Hepatocyte (in vitro differentiated cells): ENCODE measurements around the gene BRIP1.

Source experiments
- CTCF ChIP-seq: fragments of 200-600 bp; sonication (generic); IDR thresholded peaks from 2 replicates; pipeline ENCODE4 v1.5.1; 2016; ENCODE audit warnings: antibody characterized with exemption, mild to moderate bottlenecking; ENCODE audit not compliant: poor library complexity
- EZH2 ChIP-seq: fragments of 200-600 bp; sonication (generic); IDR thresholded peaks from 2 replicates; pipeline ENCODE4 v1.6.1; 2016; ENCODE audit warnings: antibody characterized with exemption, mild to moderate bottlenecking, borderline replicate concordance

- no peak for TF ChIP-seq CTCF
- TF ChIP-seq EZH2: no peak
Observed at GRCh38 chr17:61744252-61744651, 119.1 kb downstream of the BRIP1 start.
